ENCODE results near the gene RFTN1.

Gene RFTN1

DNA sequence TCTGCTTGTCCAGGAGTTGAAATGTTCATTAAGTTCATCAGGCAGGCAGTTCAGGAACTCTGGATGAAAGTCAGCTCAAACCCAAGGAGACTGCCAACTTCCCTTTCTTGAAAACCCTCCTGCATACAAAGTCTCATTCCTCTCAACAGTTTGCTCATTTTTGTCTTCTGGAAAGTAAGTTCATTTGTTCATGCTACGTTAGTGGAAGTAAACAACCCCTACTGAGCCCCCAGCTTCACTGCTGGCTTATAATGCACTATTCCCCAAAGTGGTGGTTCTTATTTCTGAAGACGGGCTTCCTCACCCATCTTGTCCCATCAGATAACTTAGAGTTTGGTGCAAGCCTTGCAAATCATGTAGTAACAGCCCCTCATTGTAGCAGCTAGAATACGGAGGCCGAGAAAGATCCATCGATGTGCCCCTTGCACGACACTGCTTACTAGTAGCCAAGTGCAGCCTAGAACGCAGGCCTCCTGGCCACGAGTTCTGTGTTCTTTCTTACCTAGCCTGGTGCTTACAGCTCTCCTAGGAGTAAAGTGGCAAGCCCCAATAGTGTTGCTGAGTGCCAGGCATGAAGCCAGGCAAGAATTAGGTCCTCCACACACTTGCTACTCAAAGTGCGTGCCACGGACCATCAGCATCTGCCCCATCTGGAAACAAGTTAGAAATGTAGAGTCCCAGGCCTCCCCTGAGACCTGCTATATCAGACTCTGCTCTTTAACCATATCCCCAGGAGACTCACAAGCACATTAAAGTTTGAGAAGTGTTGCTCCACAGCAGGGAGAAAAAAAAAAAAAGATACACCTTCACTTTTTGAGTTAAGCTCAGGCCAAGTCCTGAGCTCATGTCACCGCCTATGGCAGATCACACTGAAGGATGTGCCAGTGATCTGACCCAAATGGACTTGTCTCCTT is 82.5 kb downstream of the RFTN1 start:
- DNase-seq = no peak

DNA sequence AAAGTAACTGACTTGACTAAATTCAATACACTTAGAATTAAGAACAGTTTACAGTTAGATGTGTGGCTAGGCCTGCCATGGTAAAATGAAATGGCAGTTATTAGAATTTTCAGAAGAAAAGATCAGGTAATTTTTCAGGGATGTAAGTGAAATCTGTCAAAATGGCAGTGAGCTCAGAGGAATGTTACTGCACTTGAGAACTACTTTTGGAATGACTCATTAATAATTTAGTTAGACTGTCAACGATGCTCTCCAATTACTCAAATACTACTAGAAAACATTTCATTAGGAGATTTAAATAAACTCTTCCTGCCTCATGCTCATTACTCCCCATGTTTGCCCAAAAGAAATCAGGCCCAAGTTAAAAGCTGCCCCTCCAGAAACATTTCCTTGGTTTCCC is 84.4 kb downstream of the RFTN1 start:
- DNase-seq = no peak

DNA sequence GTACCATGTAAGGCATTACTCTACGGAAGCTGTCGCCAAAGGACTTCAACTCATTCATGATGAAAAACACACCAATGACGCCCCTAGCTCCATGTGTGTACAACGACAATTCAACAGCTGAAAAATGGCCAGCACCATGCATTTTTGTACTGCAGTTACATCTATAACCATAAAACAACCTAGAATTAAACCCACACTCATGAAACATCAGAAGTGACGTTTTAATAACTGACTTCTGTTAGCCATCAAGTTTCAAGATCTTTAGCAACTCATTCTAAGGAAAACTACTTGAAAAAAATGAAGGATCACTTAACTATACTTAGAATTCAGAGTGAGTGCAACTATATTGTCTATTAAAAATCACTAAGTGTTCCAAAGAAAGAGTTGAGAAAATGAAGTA is 84.9 kb downstream of the RFTN1 start:
- no peak for DNase-seq

DNA sequence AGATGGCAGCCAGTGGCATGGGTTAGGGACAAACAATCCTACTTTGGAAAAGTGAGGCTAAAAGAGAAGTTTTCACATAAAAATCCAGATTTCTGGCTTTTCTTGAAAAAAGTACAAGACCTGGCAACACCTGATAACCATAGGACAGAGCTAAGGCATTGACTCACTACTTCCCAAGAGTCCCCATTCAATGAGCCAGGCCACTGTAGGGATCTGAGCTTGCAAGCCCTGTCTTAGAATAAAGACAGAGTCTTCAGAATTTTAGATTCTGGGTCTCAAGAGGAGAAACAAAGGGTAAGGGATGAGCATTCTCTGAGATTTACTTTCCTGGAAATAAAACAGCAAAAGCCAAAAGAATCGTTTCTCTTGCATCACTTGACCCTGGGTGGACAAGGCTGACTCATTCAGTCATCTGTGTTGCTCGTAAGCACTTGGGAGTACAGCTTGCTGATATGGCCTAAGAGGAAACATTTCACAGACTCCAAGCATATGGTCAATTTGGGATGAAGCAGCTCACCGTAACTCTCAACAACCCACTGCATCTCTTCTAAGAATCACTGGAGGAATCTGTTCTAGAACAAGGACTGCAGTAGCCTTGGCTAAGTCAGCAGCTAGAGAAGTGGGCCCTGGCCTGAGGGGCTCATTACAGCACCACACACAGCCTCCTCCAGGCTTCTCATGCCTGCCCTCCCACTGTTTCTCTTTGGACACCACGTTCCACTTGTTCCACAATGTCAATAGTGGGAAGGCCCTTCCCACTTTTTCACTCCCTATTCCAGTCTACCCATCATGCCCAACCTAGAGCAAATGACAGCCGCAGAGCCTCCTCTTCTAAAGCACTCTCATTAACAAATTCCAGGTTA is 86.2 kb downstream of the RFTN1 start:
- DNase-seq = no peak

DNA sequence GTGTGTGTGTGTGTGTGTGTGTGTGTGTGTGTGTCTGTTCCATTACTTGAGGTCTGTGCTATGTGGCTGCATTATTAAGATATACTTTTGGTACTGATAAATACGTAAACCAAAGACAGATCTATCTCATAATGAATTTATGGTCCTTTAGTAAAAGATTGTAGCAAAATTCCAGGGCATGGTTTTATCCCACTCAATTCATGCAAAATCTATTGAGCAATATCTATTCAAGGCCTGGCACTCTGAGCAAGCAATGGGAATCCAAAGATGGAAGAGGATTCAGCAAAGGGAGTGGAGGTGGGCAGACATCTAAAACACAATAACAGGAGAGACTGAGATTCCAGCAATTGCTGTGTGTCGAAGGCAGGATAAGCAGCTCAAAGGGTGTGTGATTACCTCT is 86.8 kb downstream of the RFTN1 start:
- no peak for DNase-seq

DNA sequence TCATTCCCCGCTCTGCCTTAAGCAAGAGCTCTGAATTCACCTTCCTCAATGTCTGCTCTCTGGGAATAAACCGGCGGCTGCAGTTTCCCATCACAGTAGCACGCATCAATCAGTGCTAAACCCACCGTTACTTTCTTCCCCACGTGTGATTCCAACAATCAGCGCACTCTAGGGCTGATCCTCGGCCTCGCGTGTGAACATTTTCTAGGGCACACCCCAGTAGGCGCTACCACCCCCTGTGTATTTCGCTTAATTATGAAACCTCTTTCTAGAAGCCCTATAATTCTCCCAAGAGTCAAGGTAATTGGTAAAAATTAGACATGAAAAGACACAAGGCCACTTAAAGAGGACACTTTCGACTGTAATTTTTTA is 87.5 kb downstream of the RFTN1 start:
- DNase-seq = no peak

DNA sequence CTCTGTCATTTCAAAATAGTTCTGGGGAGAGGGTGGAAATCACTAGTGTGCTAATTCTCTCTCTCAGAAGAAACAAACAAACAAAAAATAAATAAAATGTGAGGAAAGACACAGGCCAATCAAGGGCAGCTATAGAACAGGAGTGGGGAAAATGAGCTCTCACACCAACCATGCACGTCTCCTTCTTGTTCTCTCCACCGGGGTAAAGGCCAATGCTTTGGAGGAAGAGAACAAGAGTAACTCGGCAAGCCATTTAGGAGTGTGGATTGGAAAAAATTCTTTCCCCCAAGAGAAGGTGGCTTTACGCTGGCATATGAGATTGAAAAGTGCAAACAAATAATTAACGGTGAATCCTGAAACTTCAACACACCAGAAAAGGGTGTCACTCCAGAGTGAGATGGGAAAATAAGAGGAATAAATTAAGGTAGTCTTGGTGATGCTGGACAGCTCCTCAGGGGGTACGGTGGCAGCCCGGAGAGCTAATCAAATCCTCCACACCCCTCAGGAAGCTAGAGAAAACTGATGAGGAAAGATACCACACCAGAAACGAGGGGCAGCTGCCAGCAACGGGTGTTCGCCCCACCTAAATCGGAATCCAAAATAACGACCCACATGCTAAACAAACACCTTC is 88.0 kb downstream of the RFTN1 start:
- no peak for DNase-seq

DNA sequence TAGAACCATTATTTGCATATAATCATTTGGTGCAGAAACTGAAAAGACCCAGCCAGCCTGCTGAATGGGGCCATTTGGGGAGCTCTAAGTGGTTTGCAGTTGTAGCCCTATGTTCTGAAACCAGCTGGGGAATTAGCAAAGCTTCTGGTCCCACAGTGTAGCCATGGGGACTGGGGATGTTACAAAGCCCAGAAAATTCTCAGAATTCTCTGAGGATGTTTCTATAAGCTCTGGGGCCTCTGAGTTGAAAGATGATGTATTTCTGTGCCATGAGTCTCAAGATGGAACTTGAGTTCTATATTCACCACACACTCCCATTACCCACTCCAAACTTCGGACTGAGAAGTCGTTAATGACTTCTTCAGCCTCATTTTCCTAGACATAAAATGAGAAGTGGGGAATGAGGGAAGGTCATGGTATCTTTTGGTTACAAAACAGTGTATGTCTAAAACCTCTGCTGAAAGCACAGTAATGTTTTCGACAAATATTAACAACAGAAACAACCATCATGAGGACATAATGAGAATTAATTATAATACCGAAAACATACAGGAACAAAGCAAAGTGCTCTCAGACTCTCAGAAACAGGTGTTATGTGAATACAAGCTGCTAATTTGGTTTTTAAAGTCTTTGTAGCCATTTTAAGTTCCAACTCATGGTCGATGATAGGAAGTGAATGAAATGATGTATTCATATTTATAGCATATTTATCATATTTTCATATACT is 89.4 kb downstream of the RFTN1 start:
- no peak for DNase-seq

DNA sequence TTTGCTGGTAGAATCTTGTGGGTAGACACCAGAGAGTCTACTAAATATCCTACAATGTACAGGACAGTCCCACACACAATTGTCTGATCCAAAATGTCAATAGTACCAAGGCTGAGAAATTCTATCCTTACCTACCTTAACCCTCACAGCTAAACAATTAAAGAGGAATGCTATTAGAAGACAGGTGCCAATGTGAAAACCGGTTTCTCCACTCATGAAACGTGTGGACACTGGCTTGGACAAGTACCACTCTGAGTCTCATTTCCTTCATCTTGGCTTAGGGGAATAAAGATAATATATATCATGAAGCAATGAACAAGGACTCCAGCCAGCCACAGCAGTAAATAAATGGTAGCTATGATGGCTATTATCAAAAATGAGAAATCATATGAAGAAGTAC is 90.2 kb downstream of the RFTN1 start:
- DNase-seq = no peak

DNA sequence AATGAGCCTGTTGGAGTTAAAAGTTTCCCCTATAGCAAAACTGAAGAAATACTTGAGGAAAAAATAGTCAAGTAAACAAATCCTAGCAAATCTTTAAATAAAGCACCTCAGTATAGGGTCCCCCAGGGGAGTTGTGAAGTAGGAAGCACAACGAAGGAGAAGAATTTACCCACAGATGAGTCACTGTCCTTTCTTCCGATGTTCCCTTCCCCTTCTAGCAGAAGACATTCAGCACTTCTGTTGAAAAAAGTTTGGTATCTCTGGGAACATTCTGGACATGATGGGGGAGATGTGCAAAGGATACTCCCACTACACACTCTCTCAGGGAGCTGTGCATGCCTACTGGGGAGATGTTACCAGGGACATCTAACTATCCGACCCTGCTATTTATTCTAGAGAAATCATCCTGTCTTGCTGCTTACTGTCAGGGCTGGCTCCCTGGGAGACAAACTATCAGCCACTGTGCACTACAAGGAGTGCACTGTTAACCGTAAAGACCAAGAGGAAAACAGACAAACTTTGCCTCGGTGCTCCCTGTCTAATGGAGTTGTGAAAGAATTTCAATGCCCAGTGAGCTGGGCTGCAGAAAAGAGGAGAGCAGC is 93.8 kb downstream of the RFTN1 start:
- DNase-seq = no peak

DNA sequence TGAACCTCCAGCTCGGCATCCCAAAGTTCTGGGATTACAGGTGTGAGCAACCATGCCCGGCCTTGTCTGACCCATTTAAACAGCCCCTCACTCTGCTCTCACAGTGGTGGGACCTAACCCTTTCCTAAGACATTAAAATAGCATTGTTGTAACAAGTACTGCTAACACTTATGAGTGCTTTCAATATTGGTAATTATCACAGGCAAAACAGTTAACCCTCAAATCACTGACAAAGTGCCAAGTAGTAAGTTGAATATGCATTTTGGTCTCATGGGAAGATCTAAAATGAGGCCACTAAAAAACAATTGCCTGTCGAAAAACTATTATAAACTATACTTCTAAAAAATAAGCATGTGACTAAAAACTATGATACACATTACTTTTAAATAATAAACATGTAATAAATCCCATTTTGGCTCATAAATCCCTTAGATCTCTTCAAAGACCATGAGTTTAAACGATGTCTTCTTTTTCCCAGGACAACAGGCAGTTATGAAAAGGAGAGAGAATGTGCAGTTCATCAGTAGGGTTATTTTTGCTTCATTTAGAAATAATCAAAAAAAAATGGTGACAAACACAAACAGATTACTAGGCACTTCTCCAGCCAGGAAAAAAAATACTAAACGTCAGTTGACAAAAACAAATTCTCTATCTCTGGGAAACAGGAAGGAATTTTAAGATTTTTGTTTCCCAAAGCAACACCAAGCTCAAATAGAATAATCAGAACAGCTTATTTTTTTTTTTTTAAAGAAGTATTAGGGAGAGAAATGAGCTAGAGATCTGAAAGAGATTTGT is 95.4 kb downstream of the RFTN1 start:
- DNase-seq = no peak

DNA sequence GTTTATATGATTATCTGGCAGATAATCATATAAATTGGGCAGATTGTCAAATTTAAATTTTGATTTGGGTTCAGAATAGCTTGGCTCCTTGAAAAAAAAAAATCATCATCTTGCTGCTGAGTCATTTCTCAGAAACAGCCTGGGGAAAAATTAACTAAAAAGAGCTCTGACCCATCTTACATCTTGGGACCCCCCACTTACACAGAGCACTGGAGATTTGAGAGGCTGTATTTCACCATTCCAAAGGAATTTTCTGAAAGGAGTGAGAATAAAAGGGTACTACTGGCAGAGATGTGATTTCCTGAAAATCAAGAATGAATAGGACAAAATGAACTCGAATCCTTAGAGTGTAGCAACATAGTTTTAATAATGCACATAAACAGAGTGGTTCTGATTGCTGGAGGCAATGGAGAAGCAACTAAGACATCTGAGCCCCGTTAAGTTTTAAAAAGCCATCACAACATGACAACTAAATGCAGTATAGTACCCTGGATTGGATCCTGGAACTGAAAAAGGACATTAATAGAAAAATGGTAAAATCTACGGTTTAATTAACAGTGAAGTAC is 97.5 kb downstream of the RFTN1 start:
- DNase-seq = no peak

DNA sequence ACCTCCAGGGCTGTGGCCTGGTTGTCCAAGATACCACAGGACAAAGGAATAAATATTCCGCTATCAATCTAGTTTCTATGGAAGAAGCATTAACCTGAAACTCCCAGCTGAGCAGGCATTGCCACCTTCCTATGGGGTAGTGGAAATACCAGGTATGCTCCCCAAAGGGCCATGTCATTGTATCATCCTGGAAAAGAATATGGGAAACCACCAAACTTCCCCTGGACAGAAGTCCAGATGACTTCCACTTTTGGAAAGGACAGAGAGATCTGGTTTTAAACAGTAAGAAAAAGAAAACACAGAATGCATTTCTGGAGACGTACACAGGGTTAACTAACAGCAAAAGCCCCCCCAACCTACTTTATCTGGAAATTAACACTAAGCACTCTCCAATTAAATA is 100.2 kb downstream of the RFTN1 start:
- no peak for DNase-seq

DNA sequence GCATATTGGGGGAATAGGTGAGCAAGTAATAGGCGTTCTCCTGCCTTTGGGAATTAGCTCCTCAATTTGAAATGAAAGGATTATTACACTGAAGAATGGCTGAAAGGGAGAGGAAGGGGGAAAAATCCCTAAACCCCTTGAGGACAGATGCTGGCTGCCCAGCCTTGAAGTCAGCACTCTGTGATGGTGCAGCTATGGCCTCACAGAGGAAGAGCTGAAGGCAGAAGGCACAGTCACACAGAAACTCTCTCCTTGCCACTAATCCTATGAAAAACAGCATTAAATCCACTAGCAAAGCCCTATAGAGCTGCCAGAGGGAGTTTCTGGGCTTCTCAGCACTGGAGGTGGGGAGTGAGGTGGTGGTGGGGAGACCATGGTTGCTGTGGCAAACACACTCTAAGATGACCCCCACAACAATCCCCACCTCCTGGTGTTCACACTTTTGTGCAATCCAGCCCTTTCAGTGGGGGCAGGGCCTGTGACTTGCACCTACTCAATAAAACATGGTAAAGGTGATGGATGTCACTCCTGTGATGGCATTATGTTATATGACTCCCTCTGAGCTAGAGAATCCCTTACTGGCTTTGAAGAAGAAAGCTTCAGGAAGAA is 101.2 kb downstream of the RFTN1 start:
- DNase-seq = no peak

DNA sequence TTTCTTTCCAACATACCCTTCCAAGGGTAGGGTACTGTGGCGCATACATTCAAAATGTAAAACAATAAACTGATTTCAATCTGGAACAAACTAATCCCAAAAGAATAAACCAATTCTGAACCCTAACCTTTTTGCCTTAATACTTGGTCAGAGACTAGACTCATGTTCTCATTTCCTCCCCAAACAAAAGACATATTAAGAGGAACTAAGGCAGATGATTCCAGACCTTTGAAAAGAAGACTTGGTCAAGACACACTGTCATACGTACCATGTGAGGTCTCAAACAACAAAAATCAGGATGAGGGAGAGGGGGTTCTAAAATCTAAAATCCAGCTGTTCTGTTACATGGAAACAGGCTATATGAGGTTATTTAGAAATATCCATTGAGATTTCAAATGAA is 102.1 kb downstream of the RFTN1 start:
- no peak for DNase-seq

DNA sequence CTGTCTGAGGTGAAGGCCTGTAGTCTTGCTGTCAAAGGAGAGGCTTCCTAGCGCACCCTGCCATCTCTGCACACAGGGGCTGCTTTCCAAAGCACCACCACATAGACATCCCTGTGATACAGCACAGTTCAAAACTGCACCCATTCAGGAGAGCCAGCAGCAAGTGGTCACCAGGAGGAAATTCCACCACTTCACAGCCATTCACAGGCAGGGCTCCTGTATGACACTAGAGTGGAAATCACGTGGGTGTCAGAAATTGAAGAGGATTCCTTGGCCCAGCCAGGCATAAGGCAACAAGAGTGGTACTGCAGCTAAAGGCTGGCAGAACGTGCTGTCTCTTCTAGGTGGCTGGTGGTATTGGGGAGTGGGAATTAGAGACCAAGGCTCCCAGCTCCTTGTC is 102.8 kb downstream of the RFTN1 start:
- no peak for DNase-seq

DNA sequence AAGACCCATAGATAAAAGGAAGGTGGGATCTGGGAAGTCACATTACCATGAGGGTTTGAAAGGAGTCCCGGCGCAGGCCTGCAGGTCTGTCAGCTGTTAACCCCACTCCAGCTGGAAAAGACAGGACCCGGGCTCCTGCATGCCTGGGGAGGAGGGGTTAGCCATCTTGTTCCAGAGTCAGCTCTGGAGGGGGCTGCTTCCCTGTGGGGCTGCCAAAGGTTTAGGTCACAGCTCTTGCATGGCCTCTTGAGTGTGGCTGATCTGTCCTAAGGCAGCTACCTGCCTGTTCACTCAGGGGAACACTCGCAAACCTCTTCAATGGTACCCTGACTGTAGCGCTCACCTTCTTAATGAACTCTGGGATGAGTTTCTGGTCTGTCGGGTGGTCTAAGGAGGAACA is 104.5 kb downstream of the RFTN1 start:
- no peak for DNase-seq

DNA sequence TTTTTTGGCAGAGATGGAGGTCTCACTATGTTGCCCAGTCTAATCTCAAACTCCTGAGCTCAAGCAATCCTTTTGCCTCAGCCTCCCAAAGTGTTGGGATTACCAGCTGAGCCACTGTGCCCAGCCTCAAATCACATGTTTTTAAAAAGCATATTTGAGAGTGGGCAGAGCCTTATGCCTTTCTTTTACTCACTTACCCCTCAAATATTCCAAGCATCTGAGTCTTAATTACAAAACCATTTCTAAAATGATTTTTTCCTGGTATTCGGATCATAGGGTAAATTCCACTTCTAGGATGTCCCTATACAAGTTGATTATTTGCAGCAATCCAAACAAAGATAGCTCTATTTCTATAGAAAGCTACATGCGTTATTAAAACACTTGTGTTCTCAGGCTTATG is 106.1 kb downstream of the RFTN1 start:
- DNase-seq = no peak

DNA sequence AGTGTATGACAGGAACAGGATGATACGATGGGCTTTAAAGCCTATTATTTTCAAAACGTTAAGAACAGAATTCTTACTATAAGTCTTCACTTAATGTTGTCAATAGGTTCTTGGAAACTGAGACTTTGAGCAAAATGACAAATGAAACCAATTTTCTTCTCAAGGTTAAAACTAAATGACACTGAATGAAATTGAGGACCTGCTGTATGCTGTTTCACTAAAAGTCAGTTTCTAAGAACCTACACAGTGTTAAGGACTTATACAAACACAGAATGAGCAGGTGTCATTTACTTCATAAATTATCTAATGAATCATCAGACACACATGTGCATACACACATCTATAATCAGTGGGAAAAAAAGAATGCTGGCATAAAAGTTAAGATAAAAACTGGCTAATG is 106.9 kb downstream of the RFTN1 start:
- DNase-seq = no peak

DNA sequence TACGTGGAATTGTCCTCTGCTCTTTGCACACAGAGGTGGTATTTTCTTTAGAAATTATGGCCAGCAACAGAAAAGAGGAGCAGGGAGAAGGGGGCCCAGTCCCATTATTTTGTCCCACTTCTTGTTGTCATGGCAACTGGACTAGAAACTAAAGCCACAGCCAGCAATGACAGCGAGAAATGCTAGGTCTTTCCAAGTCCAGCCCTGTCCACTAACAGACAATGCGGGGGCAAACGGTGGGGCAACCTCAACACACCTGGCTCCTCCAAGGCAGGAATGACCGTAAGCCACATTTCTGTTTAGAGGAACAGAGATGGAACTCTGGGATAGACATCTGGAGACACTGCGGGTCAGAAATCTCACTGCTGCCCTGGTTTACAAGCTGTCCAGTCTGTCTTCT is 107.3 kb downstream of the RFTN1 start:
- no peak for DNase-seq

DNA sequence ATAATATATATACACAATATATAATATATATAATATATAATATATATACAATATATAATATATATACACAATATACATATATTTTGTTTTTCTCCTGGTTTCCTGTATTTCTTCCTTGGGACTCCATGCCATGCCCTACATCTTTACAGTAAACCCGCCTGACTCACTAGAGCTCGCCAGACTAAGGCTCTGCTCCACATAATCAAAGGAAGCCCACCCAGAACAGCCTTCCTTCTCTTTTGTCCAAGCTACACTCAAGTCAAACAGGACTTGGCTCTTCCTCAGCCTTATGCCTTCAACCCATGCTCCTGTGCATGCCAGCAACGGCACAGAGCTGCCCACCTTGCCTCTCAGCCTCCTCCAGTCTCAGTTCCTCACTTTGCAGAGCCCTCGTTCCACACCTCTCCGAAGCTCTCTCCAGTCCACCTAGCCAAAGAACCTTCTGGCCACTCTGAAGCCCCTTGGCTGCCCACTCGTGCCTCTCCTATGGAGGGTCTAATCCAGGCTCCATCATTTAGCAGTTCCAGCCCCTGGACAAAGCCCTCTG is 109.1 kb downstream of the RFTN1 start:
- DNase-seq = no peak
